HG03066 (cell line): ENCODE data around the gene RNF208.
"Not testable (repeated sequence)": the region's sequence is repeated elsewhere in the genome, so short reads cannot be mapped to it uniquely, and the experiment has no call there.

Experiments used
- ATAC-seq: cut with Tn5 transposase; IDR thresholded peaks from one replicate; pipeline ENCODE4 v1.9.1; 2021; ENCODE audit warnings: low read depth; ENCODE audit not compliant: unreplicated experiment

Gene RNF208

GRCh38 chr9:137240318-137240840, 18.3 kb upstream of the RNF208 start:
- ATAC-seq = peak; percentile 21

DNA sequence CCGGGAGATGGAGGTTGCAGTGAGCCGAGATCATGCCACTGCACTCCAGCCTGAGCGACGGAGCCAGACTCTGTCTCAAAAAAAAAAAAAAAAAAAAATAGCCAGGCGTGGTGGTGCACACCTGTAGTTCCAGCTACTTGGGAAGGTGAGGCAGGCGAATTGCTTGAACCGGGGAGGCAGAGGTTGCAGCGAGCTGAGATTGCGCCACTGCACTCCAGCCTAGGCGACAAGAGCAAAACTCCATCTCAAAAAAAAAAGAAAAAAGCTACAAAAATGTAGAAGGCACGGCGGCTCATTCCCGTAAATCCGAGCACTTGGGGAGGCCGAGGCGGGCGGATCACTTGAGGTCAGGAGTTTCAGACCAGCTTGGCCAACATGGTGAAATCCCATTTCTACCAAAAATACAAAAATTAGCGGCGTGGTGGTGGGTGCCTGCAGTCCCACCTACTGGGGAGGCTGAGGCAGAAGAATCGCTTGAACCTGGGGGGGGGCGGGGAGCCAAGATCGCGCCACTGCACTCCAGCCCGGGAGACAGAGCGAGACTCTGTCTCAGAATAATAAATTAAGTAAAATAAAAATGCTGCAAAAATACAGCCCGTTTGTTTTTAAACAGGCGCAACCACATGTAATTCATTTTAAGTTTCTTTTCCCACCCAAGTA, 17.6 kb upstream of the RNF208 start:
- not testable (repeated sequence) for ATAC-seq

GRCh38 chr9:137237759-137238726, 16.0 kb upstream of the RNF208 start:
- ATAC-seq = no peak

- no peak for ATAC-seq
Observed at GRCh38 chr9:137236936-137237421, 14.9 kb upstream of the RNF208 start.

DNA sequence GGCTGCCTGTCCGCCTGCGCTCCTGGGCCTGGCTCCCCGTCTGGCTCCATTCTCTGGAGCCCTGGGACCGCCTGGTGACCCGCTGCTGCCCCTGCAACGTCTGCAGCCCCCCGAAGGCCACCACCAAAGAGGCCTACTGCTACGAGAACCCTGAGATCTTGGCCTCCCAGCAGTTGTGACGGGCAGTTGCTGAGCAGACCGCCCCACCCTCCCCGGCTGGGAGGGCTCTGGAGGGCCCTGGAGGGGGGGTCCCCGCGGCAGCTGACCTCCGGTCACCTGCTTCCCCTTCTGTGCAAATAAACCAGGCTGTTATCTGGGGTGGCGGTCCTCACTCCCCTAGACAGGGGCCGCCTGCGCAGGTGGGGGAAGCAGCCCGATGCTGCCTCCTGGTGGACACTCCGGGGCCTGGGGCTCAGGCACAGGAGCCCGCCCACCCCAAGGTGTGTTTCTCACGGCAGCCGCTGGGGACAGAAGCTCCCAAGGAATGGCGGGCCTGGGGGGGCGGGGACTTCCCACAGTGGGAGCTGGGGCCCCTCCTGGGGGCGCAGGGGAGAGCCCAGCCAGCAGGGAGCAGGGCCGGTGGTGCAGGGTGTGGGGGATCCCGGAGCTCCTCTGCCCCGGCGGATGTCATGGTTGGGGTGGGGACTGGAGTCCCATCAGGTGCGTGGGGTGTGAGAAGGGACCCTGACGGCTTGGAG, 14.3 kb upstream of the RNF208 start:
- no peak for ATAC-seq

GRCh38 chr9:137235424-137236237, 13.6 kb upstream of the RNF208 start:
- no peak for ATAC-seq

- ATAC-seq = no peak
Observed at GRCh38 chr9:137234758-137235423, 12.9 kb upstream of the RNF208 start.

GRCh38 chr9:137234055-137234697, 12.1 kb upstream of the RNF208 start:
- no peak for ATAC-seq

DNA sequence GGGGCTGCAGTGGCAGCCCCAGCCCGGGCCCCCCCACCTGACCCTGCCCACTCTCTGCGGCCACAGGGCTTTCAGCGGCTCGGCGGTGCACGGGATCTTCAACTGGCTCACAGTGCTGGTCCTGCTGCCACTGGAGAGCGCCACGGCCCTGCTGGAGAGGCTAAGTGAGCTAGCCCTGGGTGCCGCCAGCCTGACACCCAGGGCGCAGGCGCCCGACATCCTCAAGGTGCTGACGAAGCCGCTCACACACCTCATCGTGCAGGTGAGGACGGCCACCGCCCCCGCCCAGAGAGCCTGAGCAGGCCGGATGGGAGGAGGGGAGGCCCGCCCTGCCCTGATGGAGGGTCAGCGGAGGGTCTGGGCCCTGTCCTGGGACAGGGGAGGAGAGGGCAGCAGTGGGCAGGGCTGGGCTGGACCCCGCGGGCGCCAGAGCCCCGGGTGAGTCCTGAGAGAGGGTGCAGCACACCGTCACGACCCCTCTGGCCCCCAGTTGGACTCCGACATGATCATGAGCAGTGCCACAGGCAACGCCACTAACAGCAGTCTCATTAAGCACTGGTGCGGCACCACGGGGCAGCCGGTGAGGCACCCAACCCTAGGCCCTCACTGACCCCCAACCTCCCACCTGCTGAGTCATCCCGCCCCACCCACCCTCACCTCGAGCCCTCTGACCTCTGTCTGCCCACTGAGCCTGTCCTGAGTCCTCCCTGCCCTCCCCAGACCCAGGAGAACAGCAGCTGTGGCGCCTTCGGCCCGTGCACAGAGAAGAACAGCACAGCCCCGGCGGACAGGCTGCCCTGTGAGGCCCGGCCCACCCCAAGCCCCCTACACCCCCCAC, 11.3 kb upstream of the RNF208 start:
- no peak for ATAC-seq

- no peak for ATAC-seq
Observed at GRCh38 chr9:137232510-137232909, 10.5 kb upstream of the RNF208 start.

DNA sequence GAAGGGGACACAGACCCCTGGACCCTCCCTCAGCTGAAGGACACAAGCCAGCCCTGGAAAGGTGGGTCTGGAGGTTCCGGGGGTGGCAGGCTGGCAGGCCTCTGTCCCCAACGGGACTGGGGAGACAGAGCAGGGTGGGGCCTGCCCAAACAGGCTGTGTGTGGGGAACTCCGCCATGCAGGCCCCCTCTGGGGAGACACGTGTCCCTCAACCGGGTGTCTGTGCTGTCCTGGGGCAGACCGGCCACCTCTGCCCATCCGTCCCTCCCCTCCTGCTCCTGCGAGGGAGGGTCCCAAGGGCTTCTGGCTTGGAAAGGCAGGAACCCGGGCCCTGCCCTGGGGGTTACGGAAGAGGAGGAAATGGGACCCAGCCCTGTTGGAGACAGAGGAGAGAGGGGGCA, 10.1 kb upstream of the RNF208 start:
- ATAC-seq = no peak

DNA sequence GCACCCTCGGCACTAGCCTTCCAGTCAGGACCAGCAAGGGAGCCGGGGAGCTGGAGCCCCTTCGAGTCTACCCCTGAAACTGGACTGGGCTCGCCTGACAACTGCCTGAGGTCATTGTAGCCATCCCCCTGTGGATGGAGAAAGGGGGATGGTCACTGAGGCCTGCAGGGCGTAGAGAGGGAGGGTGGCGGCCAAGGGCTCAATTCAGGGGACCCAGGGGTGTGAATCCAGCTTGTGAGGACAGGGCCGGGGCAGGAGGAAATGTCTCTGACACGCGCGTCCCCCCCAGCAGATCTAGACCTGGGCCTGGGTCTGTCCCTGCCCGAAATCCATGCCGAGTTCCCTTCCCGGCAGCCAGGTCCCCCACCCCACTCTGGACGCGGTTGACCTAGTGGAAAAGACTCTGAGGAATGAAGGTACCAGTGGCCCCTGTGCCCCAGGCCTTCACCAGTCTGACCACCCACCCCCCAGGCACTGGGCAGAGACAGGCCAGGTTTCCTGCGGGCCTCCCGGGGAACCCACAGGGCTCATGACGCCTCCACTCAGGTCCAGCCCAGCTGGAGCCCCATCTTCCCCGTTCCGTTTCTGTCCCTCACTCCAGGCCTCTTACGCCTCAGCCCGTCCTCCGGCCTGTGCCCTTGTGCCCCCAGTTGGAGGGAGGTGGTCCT, 9.5 kb upstream of the RNF208 start:
- ATAC-seq = no peak

- ATAC-seq = no peak
Observed at GRCh38 chr9:137230705-137231371, 8.8 kb upstream of the RNF208 start, which contains the start of gene SLC34A3. SLC34A3 (plus strand) TSS chr9:137230901; CDS start chr9:137231703, 802 bp downstream.

GRCh38 chr9:137229903-137230704, 8.1 kb upstream of the RNF208 start:
- no peak for ATAC-seq

- ATAC-seq = no peak
Observed at GRCh38 chr9:137228968-137229896, 7.2 kb upstream of the RNF208 start.
